Prostate gland (tissue), 2 donors: ENCODE measurements around the gene PGPEP1.

ENCODE experiments used
- POLR2A ChIP-seq: fragments of 450-650 bp; IDR thresholded peaks from one replicate; pipeline ENCODE4 v1.6.1; 2016; ENCODE audit warnings: antibody characterized with exemption, mild to moderate bottlenecking
- POLR2AphosphoS5 ChIP-seq: sonication (generic); formaldehyde crosslinking; IDR thresholded peaks from one replicate; pipeline ENCODE4 v1.6.1; 2017; ENCODE audit warnings: antibody characterized with exemption
- TF ChIP-seq, protein P1 (sequence below), 4 experiments: fragments of 200-600 bp in 2 of 4; fragments of 450-650 bp in 2 of 4; sonication (generic) in 2 of 4; IDR thresholded peaks; 1 replicate in 3 of 4; 2 replicates in 1 of 4; pipeline ENCODE4 v1.5.1; 2016 to 2019; ENCODE audit warnings: antibody characterized with exemption in 4 of 4, mild to moderate bottlenecking in 2 of 4, moderate library complexity in 2 of 4

DNA sequence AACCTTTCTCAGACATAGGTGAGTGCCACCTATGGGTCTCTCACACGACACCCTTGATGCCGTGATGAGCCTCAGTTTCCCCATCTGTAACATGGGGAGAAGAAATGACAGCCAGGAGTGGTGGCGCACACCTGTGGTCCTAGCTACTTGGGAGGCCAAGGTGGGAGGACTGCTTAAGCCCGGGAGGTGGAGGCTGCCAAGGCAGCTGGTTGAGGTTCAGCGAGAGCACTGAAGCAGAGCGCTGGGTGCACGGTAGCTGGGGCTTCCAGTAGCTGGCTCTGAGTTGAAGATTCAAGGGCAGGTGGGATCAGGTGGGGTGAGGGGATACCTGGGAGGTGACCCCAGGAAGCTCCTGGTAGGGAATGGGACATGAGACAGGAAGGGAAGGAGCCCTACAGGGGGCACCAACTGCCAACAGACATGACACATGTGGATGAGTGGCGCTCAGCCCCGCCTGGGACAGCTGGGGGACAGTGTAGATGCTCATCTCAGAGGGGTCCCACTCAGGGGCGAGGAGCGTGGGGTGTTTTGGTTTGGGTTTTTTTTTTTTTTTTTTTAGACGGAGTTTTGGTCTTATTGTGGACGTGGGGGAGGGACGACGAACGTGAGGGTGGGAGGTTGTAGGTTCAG, 72.3 kb downstream of the PGPEP1 start:
- TF ChIP-seq, protein P1, sequence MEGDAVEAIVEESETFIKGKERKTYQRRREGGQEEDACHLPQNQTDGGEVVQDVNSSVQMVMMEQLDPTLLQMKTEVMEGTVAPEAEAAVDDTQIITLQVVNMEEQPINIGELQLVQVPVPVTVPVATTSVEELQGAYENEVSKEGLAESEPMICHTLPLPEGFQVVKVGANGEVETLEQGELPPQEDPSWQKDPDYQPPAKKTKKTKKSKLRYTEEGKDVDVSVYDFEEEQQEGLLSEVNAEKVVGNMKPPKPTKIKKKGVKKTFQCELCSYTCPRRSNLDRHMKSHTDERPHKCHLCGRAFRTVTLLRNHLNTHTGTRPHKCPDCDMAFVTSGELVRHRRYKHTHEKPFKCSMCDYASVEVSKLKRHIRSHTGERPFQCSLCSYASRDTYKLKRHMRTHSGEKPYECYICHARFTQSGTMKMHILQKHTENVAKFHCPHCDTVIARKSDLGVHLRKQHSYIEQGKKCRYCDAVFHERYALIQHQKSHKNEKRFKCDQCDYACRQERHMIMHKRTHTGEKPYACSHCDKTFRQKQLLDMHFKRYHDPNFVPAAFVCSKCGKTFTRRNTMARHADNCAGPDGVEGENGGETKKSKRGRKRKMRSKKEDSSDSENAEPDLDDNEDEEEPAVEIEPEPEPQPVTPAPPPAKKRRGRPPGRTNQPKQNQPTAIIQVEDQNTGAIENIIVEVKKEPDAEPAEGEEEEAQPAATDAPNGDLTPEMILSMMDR (IDR thresholded peaks at IDR 0.05) = no peak
- no peak for TF ChIP-seq POLR2AphosphoS5
- no peak for TF ChIP-seq POLR2A
